ENCODE results near the gene KLK7. TPM values are rescaled to one million over a fixed set of nuclear protein-coding genes. Genes with fewer than 3 reads are reported as not detected.

KLK7 gene
- total and polyA plus RNA-seq, 2 of the 4 experiments (the other 2 are of a cell fraction) = not detected

GRCh38 chr19:51026554-51026831 is 42.8 kb upstream of the KLK7 start, which contains the start of gene KLK11:
Gene KLK11, minus strand, starts transcription at chr19:51026616. Its CDS starts 985 bp downstream, at chr19:51025631.
- H4K8ac ChIP-seq (ENCODE audit: low read depth in 2 of 2, low read length in 2 of 2) = no peak within 1 kb of the TSS
- H4K5ac ChIP-seq (ENCODE audit: low read depth, low read length) = no peak within 1 kb of the TSS
- no peaks in the 10 kb centered on the region for H3K27me3 ChIP-seq (ENCODE audit: control insufficient read depth, insufficient read depth, low read length)
- H3K36me3 ChIP-seq (ENCODE audit: control insufficient read depth, insufficient read depth, low read length) = no peaks in the 10 kb centered on the region
- 77% methylated on average over 6 of the region's 11 CpGs; no CpG with 5 or more reads in 1 of the 2 experiments for WGBS, 2 experiments (ENCODE audit: extremely low coverage in 2 of 2, insufficient read length in 1 of 2)
- no peak within 1 kb of the TSS for H2AFZ ChIP-seq (replicated peaks; ENCODE audit: low read length, poor library complexity)
- no peaks in the 10 kb centered on the region for H3K79me1 ChIP-seq (ENCODE audit: low read depth in 1 of 2, low read length in 2 of 2)
- ATAC-seq (ENCODE audit: low read depth) (no peak), DNase-seq (no peak)
- H4K91ac ChIP-seq (ENCODE audit: insufficient read depth, low read depth, low read length) = no peak within 1 kb of the TSS
- H3K9ac ChIP-seq (ENCODE audit: low read depth, low read length) = no peak within 1 kb of the TSS
- H3K14ac ChIP-seq (replicated peaks; ENCODE audit: low read depth, low read length) = no peak within 1 kb of the TSS
- no peaks in the 10 kb centered on the region for H3K9me1 ChIP-seq (ENCODE audit: insufficient read depth, low read length)
- H3K4me2 ChIP-seq (ENCODE audit: low read depth, low read length) = no peak within 1 kb of the TSS
- H3K9me3 ChIP-seq (ENCODE audit: control insufficient read depth, insufficient read depth, low read length) = no peaks in the 10 kb centered on the region; the same call in 1 of the 2 replicates
- dilution Hi-C loops (cut with HindIII; ENCODE audit: low sequenced_read_pairs, unreplicated experiment) (no loop called here), in situ Hi-C loops (cut with MboI; ENCODE audit: low sequenced_read_pairs) (no loop called here), intact Hi-C loops (cut with micrococcal nuclease) (no loop called here)
- H3K27ac ChIP-seq (ENCODE audit: insufficient read depth, low read length) = no peak within 1 kb of the TSS
- BruUV-seq (replicated peaks) = no TSS peak
- no peak within 1 kb of the TSS for H2AK9ac ChIP-seq (replicated peaks; ENCODE audit: low read depth, low read length, poor library complexity)
- H2BK15ac ChIP-seq (ENCODE audit: low read depth, low read length) = no peak within 1 kb of the TSS
- TF ChIP-seq MAZ (IDR thresholded peaks at IDR 0.05; ENCODE audit: borderline replicate concordance, low read depth, low read length) (no peak), SMC3 (IDR thresholded peaks at IDR 0.05; ENCODE audit: low read depth, low read length) (no peak), MXI1 (IDR thresholded peaks at IDR 0.05; ENCODE audit: borderline replicate concordance, low read depth, low read length) (no peak)
- no peaks in the 10 kb centered on the region for H4K20me1 ChIP-seq (ENCODE audit: insufficient read depth, low read length)
- no peak within 1 kb of the TSS for H3K18ac ChIP-seq (ENCODE audit: low read depth, low read length)
- no peak within 1 kb of the TSS for H3K4ac ChIP-seq (ENCODE audit: low read depth, low read length)
- H3K4me3 ChIP-seq (ENCODE audit: insufficient read depth, low read depth, low read length) = no peak within 1 kb of the TSS
- H2BK20ac ChIP-seq (ENCODE audit: low read depth, low read length) = no peak within 1 kb of the TSS
- POLR2A ChIA-PET (ENCODE audit: unreplicated experiment) = no interaction called here
- CTCF ChIA-PET = no interaction called here
- no peak within 1 kb of the TSS for H3K23ac ChIP-seq (ENCODE audit: low read depth, low read length)
- H3K4me1 ChIP-seq (ENCODE audit: control insufficient read depth, insufficient read depth, low read length) = no peaks in the 10 kb centered on the region
- no peak within 1 kb of the TSS for H2AK5ac ChIP-seq (ENCODE audit: low read depth, low read length)
- no peak within 1 kb of the TSS for H2BK5ac ChIP-seq (ENCODE audit: low read depth, low read length, poor library complexity, severe bottlenecking)
- no peak within 1 kb of the TSS for H2BK120ac ChIP-seq (ENCODE audit: low read depth, low read length)
- no peak within 1 kb of the TSS for H3K56ac ChIP-seq (ENCODE audit: extremely low read depth, insufficient read depth, low read length)
